OCI-LY7 (cell line): ENCODE measurements around the gene MS4A10. TPM values are rescaled to one million over a fixed set of nuclear protein-coding genes. Genes with fewer than 3 reads are reported as not detected.

ENCODE experiments used
- BruUV-seq: library from RNA; stranded (reverse); fragments of 400-500 nt; replicated peaks from 2 replicates; lab custom pipeline; 2021; lab: Mats Ljungman, UMichigan
- CTCF ChIA-PET: fragments of 300-600 bp; sonication (Branson Sonifier 250); formaldehyde crosslinking; loops from one replicate; lab custom pipeline; 2022; ENCODE audit warnings: antibody characterized with exemption; ENCODE audit not compliant: unreplicated experiment; lab: Charles Lee
- POLR2A ChIA-PET: fragments of 300-600 bp; sonication (Branson Sonifier 250); formaldehyde crosslinking; loops from one replicate; lab custom pipeline; 2022; ENCODE audit warnings: antibody characterized with exemption; lab: Charles Lee
- DNase-seq: peaks from one replicate; pipeline ENCODE4 v3.0.0-alpha.2; 2015; ENCODE audit warnings: low spot score
- H2AFZ ChIP-seq: fragments of 200-600 bp; sonication (generic), shearing (Covaris generic); 2 replicates; pipeline ENCODE4 v1.6.1; 2014; ENCODE audit warnings: mild to moderate bottlenecking, antibody characterized with exemption, low read length, moderate library complexity
- H3K27ac ChIP-seq: fragments of 200-600 bp; sonication (generic); 2 replicates; pipeline ENCODE4 v1.5.1; 2014; ENCODE audit warnings: mixed run types, low read depth, mild to moderate bottlenecking, moderate library complexity, low read length, inconsistent platforms; ENCODE audit not compliant: poor library complexity, severe bottlenecking
- H3K36me3 ChIP-seq: fragments of 200-600 bp; sonication (generic); 2 replicates; pipeline ENCODE4 v1.6.1; 2014; ENCODE audit warnings: mild to moderate bottlenecking, antibody characterized with exemption, low read length, moderate library complexity, mixed read lengths; ENCODE audit not compliant: insufficient read depth
- H3K4me1 ChIP-seq: fragments of 200-600 bp; sonication (generic); 2 replicates; pipeline ENCODE4 v1.5.1; 2014; ENCODE audit warnings: mild to moderate bottlenecking, low read length; ENCODE audit not compliant: insufficient read depth, poor library complexity, severe bottlenecking
- H3K4me2 ChIP-seq: fragments of 200-600 bp; sonication (generic); 2 replicates; pipeline ENCODE4 v1.6.1; 2014; ENCODE audit warnings: mild to moderate bottlenecking, low read length
- H3K4me3 ChIP-seq: fragments of 200-600 bp; sonication (generic); 2 replicates; pipeline ENCODE4 v1.5.1; 2014; ENCODE audit warnings: mild to moderate bottlenecking, low read depth, low read length; ENCODE audit not compliant: poor library complexity, severe bottlenecking
- H3K79me2 ChIP-seq: fragments of 200-600 bp; sonication (generic); 2 replicates; pipeline ENCODE4 v1.6.1; 2016; ENCODE audit warnings: low read depth, mild to moderate bottlenecking, low read length, moderate library complexity, mixed read lengths; ENCODE audit not compliant: insufficient read depth
- H3K9me2 ChIP-seq: fragments of 200-600 bp; sonication (generic); 2 replicates; pipeline ENCODE4 v1.6.1; 2016; ENCODE audit warnings: mild to moderate bottlenecking, low read length, mixed read lengths; ENCODE audit not compliant: insufficient read depth
- H3K9me3 ChIP-seq: fragments of 200-600 bp; sonication (generic); 2 replicates; pipeline ENCODE4 v1.6.1; 2014; ENCODE audit warnings: mild to moderate bottlenecking, mixed run types, low read length, mixed read lengths
- H4K20me1 ChIP-seq: fragments of 200-600 bp; sonication (generic); 2 replicates; pipeline ENCODE4 v1.6.1; 2014; ENCODE audit warnings: mild to moderate bottlenecking, antibody characterized with exemption, low read length, moderate library complexity, mixed read lengths; ENCODE audit not compliant: insufficient read depth
- CTCF ChIP-seq: fragments of 200-600 bp; sonication (generic); conservative IDR thresholded peaks from 2 replicates; pipeline ENCODE4 v1.5.1; 2014; ENCODE audit warnings: mild to moderate bottlenecking, antibody characterized with exemption, low read length, moderate library complexity, mixed read lengths
- EZH2phosphoT487 ChIP-seq: fragments of 200-600 bp; sonication (generic); IDR thresholded peaks from 2 replicates; pipeline ENCODE4 v1.6.1; 2018; ENCODE audit warnings: low read depth, borderline replicate concordance, mild to moderate bottlenecking, mixed run types, antibody characterized with exemption, low read length, moderate library complexity, mixed read lengths
- intact Hi-C: fragments of 100-400 bp; cut with micrococcal nuclease; formaldehyde crosslinking; loops from one replicate; pipeline ENCODE4 v1.10.0; 2022; ENCODE audit not compliant: unreplicated experiment
- total RNA-seq, 2 experiments: library from RNA; depleted of rRNA in 1 of 2; stranded (reverse); fragments of >200 nt in 1 of 2; shearing (Covaris generic) in 1 of 2; gene quantifications; 2 replicates each; pipeline ENCODE4 v1.2.3, GENCODE V29; 2014 to 2022

The MS4A10 gene
- total RNA-seq, 2 experiments from 2014 or later = not detected

- Histone ChIP-seq H2AFZ (no peak overlapping the region), H4K20me1 (no peaks in the 10 kb centered on the region), H3K4me1 (no peaks in the 10 kb centered on the region), H3K9me3 (no peaks in the 10 kb centered on the region), H3K79me2 (no peaks in the 10 kb centered on the region), H3K4me3 (no peak overlapping the region), H3K9me2 (no peaks in the 10 kb centered on the region), H3K4me2 (no peak overlapping the region), H3K36me3 (no peaks in the 10 kb centered on the region), H3K27ac (no peak overlapping the region)
- BruUV-seq = no TSS peak
- ChIA-PET POLR2A (interaction anchor here (0.6 to 1.2 kb wide), 2 partner anchors 87 to 142 kb away, joined by 3 read pairs; partner anchors contain the start of gene TMEM132A), CTCF (no interaction called here)
- no peak for DNase-seq
- intact Hi-C loops = no loop called here
- no peak for TF ChIP-seq EZH2phosphoT487
- TF ChIP-seq CTCF = no peak
Observed at GRCh38 chr11:60781286-60781980, 3.7 kb upstream of the MS4A10 start.

- CTCF ChIA-PET = no interaction called here
- BruUV-seq = no TSS peak
- H3K4me1 ChIP-seq = no peaks in the 10 kb centered on the region
- H3K4me3 ChIP-seq = no peak overlapping the region
- H3K79me2 ChIP-seq = no peaks in the 10 kb centered on the region
- H4K20me1 ChIP-seq = no peaks in the 10 kb centered on the region
- H2AFZ ChIP-seq = no peak overlapping the region
- no peak for DNase-seq
- TF ChIP-seq CTCF (no peak), EZH2phosphoT487 (no peak)
- intact Hi-C loops = no loop called here
- no peaks in the 10 kb centered on the region for H3K9me2 ChIP-seq
- no peaks in the 10 kb centered on the region for H3K9me3 ChIP-seq
- no peak overlapping the region for H3K27ac ChIP-seq
- no peak overlapping the region for H3K4me2 ChIP-seq
- POLR2A ChIA-PET = no interaction called here
- no peaks in the 10 kb centered on the region for H3K36me3 ChIP-seq
Observed at GRCh38 chr11:60781981-60782316, 3.2 kb upstream of the MS4A10 start.

GRCh38 chr11:60782393-60783140 lies 2.6 kb upstream of the MS4A10 start:
- Histone ChIP-seq H3K36me3 (no peaks in the 10 kb centered on the region), H3K9me3 (no peaks in the 10 kb centered on the region), H3K4me3 (no peak overlapping the region), H3K4me2 (no peak overlapping the region), H4K20me1 (no peaks in the 10 kb centered on the region), H3K4me1 (no peaks in the 10 kb centered on the region), H2AFZ (no peak overlapping the region), H3K79me2 (no peaks in the 10 kb centered on the region), H3K9me2 (no peaks in the 10 kb centered on the region), H3K27ac (no peak overlapping the region)
- ChIA-PET POLR2A (no interaction called here), CTCF (no interaction called here)
- TF ChIP-seq CTCF = no peak
- no peak for TF ChIP-seq EZH2phosphoT487
- no TSS peak for BruUV-seq
- intact Hi-C loops = no loop called here
- DNase-seq = no peak
